ENCODE data around the gene ZNF608. TPM values are rescaled to one million over a fixed set of nuclear protein-coding genes. Genes with fewer than 3 reads are reported as not detected.

The ZNF608 gene
- total RNA-seq, 1 experiment from 2014 or later, result 0.95 TPM

DNA sequence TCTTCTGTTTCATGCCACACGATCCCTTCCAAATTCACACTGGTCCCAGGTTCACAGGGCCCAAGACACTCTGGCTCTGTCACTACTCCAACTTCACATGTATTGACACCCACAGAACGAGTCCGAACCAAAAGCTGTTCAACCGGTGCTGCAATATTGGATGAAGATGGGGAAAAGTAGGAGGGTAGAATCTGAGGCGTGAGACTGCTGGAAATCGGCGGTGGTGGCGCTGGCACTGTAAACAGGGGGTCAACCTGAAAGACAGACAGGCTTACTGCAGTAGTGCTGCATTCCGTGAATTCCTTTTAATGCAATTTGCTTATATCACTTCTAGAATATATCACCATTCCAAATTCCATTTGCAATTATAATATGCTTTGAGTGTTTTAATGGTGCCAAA is 45.4 kb downstream of the ZNF608 start:
- intact Hi-C loops (cut with micrococcal nuclease), result no loop called here
- no peaks in the 10 kb centered on the region for H3K79me2 ChIP-seq (ENCODE audit: low read length)

DNA sequence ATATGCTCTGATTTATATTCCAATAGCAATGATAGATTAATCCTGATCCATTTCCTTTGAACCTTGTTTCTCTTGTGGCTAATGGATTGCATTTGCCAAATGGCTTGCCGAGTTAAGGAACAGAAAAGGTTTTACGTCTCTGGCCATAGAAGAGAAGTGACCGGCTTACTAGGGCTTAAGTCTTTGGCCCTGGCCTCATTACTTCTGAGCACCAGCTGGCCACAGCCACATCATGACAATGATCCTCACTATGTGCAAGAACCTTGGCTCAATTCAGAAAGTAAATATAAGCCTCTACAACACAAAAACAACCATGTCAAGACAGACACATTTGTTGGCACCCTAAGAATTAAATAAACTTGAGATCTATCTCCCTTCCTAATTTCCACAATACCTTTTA is 46.1 kb downstream of the ZNF608 start:
- intact Hi-C loops (cut with micrococcal nuclease), result no loop called here
- H3K27ac ChIP-seq (ENCODE audit: low read length), result no peak overlapping the region
- no peak overlapping the region for H3K9ac ChIP-seq (ENCODE audit: low read length)
- H3K9me2 ChIP-seq (replicated peaks; ENCODE audit: low read length), result no peaks in the 10 kb centered on the region
- H3K4me3 ChIP-seq (ENCODE audit: low read length), result no peak overlapping the region
- H3K27me3 ChIP-seq (ENCODE audit: low read length), result no peaks in the 10 kb centered on the region
- no peaks in the 10 kb centered on the region for H4K20me1 ChIP-seq (ENCODE audit: low read length)
- ATAC-seq (no peak), DNase-seq (no peak)
- BruUV-seq (replicated peaks), result no TSS peak
- no peak overlapping the region for H3K4me2 ChIP-seq (ENCODE audit: low read length)
- ChIA-PET CTCF (no interaction called here), POLR2A (ENCODE audit: unreplicated experiment) (no interaction called here)
- H3K9me3 ChIP-seq (ENCODE audit: low read length), result no peaks in the 10 kb centered on the region
- no peaks in the 10 kb centered on the region for H3K4me1 ChIP-seq (ENCODE audit: insufficient read depth, low read length)
- no peaks in the 10 kb centered on the region for H3F3A ChIP-seq (ENCODE audit: low read length, unreplicated experiment)
- no peaks in the 10 kb centered on the region for H3K79me2 ChIP-seq (ENCODE audit: low read length)
- H2AFZ ChIP-seq (ENCODE audit: low read length), result no peak overlapping the region
- no peaks in the 10 kb centered on the region for H3K36me3 ChIP-seq (ENCODE audit: low read depth, low read length)
- TF ChIP-seq, protein P1, sequence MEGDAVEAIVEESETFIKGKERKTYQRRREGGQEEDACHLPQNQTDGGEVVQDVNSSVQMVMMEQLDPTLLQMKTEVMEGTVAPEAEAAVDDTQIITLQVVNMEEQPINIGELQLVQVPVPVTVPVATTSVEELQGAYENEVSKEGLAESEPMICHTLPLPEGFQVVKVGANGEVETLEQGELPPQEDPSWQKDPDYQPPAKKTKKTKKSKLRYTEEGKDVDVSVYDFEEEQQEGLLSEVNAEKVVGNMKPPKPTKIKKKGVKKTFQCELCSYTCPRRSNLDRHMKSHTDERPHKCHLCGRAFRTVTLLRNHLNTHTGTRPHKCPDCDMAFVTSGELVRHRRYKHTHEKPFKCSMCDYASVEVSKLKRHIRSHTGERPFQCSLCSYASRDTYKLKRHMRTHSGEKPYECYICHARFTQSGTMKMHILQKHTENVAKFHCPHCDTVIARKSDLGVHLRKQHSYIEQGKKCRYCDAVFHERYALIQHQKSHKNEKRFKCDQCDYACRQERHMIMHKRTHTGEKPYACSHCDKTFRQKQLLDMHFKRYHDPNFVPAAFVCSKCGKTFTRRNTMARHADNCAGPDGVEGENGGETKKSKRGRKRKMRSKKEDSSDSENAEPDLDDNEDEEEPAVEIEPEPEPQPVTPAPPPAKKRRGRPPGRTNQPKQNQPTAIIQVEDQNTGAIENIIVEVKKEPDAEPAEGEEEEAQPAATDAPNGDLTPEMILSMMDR (conservative IDR thresholded peaks at IDR 0.05; ENCODE audit: low read depth, low read length), result no peak
- TF ChIP-seq EZH2 (IDR thresholded peaks at IDR 0.05; ENCODE audit: low read length, unreplicated experiment), result no peak
- no peak for TF ChIP-seq EZH2phosphoT487 (IDR thresholded peaks at IDR 0.05; ENCODE audit: borderline replicate concordance, low read length)

More for the DNA sequence above, 45.4 kb downstream of the ZNF608 start:
- ChIA-PET POLR2A (ENCODE audit: unreplicated experiment) (no interaction called here), CTCF (no interaction called here)
- H3K4me2 ChIP-seq (ENCODE audit: low read length), result no peak overlapping the region
- no peak overlapping the region for H3K27ac ChIP-seq (ENCODE audit: low read length)
- no peaks in the 10 kb centered on the region for H4K20me1 ChIP-seq (ENCODE audit: low read length)
- H3F3A ChIP-seq (ENCODE audit: low read length, unreplicated experiment), result no peaks in the 10 kb centered on the region
- no peak overlapping the region for H2AFZ ChIP-seq (ENCODE audit: low read length)
- TF ChIP-seq EZH2phosphoT487 (IDR thresholded peaks at IDR 0.05; ENCODE audit: borderline replicate concordance, low read length), result no peak
- TF ChIP-seq EZH2 (IDR thresholded peaks at IDR 0.05; ENCODE audit: low read length, unreplicated experiment), result no peak
- TF ChIP-seq, protein P1 (conservative IDR thresholded peaks at IDR 0.05; ENCODE audit: low read depth, low read length), result no peak
- BruUV-seq (replicated peaks), result no TSS peak
- H3K9me2 ChIP-seq (replicated peaks; ENCODE audit: low read length), result no peaks in the 10 kb centered on the region
- H3K9ac ChIP-seq (ENCODE audit: low read length), result no peak overlapping the region
- no peaks in the 10 kb centered on the region for H3K27me3 ChIP-seq (ENCODE audit: low read length)
- ATAC-seq, result no peak
- H3K9me3 ChIP-seq (ENCODE audit: low read length), result no peaks in the 10 kb centered on the region
- no peak overlapping the region for H3K4me3 ChIP-seq (ENCODE audit: low read length)
- no peaks in the 10 kb centered on the region for H3K4me1 ChIP-seq (ENCODE audit: insufficient read depth, low read length)
- no peaks in the 10 kb centered on the region for H3K36me3 ChIP-seq (ENCODE audit: low read depth, low read length)
- no peak for DNase-seq

DNA sequence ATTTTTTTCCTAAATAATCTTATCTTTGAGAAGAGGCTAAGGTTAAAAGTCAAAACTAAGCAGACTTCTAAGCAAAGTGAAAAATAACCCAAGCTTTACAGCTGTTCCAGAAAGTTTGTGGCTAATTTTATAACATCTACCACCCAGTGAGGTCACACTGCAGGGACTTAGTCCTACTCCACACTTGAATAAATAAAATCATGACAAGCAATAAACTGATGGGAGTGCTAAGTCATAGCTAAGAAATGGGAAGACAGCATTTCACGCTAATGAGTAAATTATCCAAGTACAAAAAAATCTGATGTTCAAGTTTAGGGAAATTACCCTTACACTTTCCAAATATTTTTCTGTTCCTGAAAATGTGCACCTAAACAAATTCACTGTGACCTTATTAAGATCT is 47.7 kb downstream of the ZNF608 start:
- no peak overlapping the region for H3K27ac ChIP-seq (ENCODE audit: low read length)
- no peak overlapping the region for H2AFZ ChIP-seq (ENCODE audit: low read length)
- no TSS peak for BruUV-seq (replicated peaks)
- no peaks in the 10 kb centered on the region for H4K20me1 ChIP-seq (ENCODE audit: low read length)
- H3K27me3 ChIP-seq (ENCODE audit: low read length), result no peaks in the 10 kb centered on the region
- TF ChIP-seq, protein P1 (conservative IDR thresholded peaks at IDR 0.05; ENCODE audit: low read depth, low read length), result no peak
- no peak for TF ChIP-seq EZH2phosphoT487 (IDR thresholded peaks at IDR 0.05; ENCODE audit: borderline replicate concordance, low read length)
- H3K4me1 ChIP-seq (ENCODE audit: insufficient read depth, low read length), result no peaks in the 10 kb centered on the region
- no peak overlapping the region for H3K4me2 ChIP-seq (ENCODE audit: low read length)
- H3K4me3 ChIP-seq (ENCODE audit: low read length), result no peak overlapping the region
- H3F3A ChIP-seq (ENCODE audit: low read length, unreplicated experiment), result no peaks in the 10 kb centered on the region
- H3K9me3 ChIP-seq (ENCODE audit: low read length), result no peaks in the 10 kb centered on the region
- no peak for DNase-seq
- POLR2A ChIA-PET (ENCODE audit: unreplicated experiment), result interaction anchor here (0.6 kb wide), 1 partner anchor 679 kb away, joined by 4 read pairs; no protein-coding TSS in a partner anchor
- intact Hi-C loops (cut with micrococcal nuclease), result no loop called here
- no peak for ATAC-seq
- CTCF ChIA-PET, result no interaction called here
- H3K79me2 ChIP-seq (ENCODE audit: low read length), result no peaks in the 10 kb centered on the region
- H3K36me3 ChIP-seq (ENCODE audit: low read depth, low read length), result no peaks in the 10 kb centered on the region
- no peak overlapping the region for H3K9ac ChIP-seq (ENCODE audit: low read length)
- no peaks in the 10 kb centered on the region for H3K9me2 ChIP-seq (replicated peaks; ENCODE audit: low read length)

Data from PC-3 (cell line).